Measurements from ENCODE around the gene ASCC3.

DNA sequence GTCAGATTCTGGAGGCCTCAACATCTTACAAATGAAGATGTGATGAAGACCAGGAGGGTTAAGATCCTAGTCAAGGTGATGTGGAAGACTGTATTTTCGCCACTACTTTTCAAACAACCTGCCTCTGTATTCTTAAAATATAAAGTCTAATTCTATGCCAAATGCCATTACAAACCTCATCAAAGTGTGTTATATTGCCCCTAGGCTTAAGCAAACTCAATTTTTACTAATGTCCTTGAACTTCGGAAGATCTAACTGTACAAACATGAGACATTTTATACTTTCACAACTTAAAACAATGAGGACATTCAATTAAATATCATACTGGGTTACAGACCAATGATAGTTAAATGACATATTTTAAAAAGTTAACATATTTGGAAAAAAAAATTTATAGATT is 19.1 kb downstream of the ASCC3 start:
- TF ChIP-seq, protein P1, sequence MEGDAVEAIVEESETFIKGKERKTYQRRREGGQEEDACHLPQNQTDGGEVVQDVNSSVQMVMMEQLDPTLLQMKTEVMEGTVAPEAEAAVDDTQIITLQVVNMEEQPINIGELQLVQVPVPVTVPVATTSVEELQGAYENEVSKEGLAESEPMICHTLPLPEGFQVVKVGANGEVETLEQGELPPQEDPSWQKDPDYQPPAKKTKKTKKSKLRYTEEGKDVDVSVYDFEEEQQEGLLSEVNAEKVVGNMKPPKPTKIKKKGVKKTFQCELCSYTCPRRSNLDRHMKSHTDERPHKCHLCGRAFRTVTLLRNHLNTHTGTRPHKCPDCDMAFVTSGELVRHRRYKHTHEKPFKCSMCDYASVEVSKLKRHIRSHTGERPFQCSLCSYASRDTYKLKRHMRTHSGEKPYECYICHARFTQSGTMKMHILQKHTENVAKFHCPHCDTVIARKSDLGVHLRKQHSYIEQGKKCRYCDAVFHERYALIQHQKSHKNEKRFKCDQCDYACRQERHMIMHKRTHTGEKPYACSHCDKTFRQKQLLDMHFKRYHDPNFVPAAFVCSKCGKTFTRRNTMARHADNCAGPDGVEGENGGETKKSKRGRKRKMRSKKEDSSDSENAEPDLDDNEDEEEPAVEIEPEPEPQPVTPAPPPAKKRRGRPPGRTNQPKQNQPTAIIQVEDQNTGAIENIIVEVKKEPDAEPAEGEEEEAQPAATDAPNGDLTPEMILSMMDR (IDR thresholded peaks at IDR 0.05) = no peak
- TF ChIP-seq POLR2A (IDR thresholded peaks at IDR 0.05) = no peak
- TF ChIP-seq POLR2AphosphoS5 (IDR thresholded peaks at IDR 0.05) = no peak
